Measurements from ENCODE around the gene LCE2B. TPM values are rescaled to one million over a fixed set of nuclear protein-coding genes. Genes with fewer than 3 reads are reported as not detected.

LCE2B gene
- total RNA-seq, 2 donors from 2014 or later = not detected

- intact Hi-C loops (cut with DNase I) = no loop called here
- no peak for DNase-seq (ENCODE audit: low spot score)
These were observed 32.3 kb downstream of the LCE2B start for GRCh38 chr1:152718238-152718637.

- DNase-seq (ENCODE audit: low spot score) = no peak
- intact Hi-C loops (cut with DNase I) = no loop called here
These were observed 39.3 kb downstream of the LCE2B start for GRCh38 chr1:152725261-152725660.

GRCh38 chr1:152728986-152729385 is 43.1 kb downstream of the LCE2B start:
- DNase-seq (ENCODE audit: low spot score) = no peak
- intact Hi-C loops (cut with DNase I) = no loop called here

- intact Hi-C loops (cut with DNase I) = no loop called here
These were observed 49.7 kb downstream of the LCE2B start for GRCh38 chr1:152735648-152736047.

More at GRCh38 chr1:152735648-152736047, 49.7 kb downstream of the LCE2B start:
- DNase-seq (ENCODE audit: low spot score) = no peak

Other genes with a start within 250 kb of the LCE2B start
- not detected for gene LCE5A, start 175.3 kb upstream of the LCE2B start, total RNA-seq
- not detected for gene CRCT1, start 171.6 kb upstream of the LCE2B start, total RNA-seq
- not detected for gene LCE3E, start 119.3 kb upstream of the LCE2B start, total RNA-seq
- gene LCE3D, start 105.6 kb upstream of the LCE2B start, total RNA-seq = not detected
- not detected for gene LCE3C, start 85.9 kb upstream of the LCE2B start, total RNA-seq
- not detected for gene LCE3B, start 72.3 kb upstream of the LCE2B start, total RNA-seq
- gene LCE3A, start 63.0 kb upstream of the LCE2B start, total RNA-seq = not detected
- gene LCE2D, start 22.7 kb upstream of the LCE2B start, total RNA-seq = not detected
- not detected for gene LCE2C, start 10.8 kb upstream of the LCE2B start, total RNA-seq
- gene LCE2A, start 12.2 kb downstream of the LCE2B start, total RNA-seq = not detected
- gene LCE4A, start 22.0 kb downstream of the LCE2B start, total RNA-seq = not detected
- gene KPRP, start 71.9 kb downstream of the LCE2B start, total RNA-seq = not detected
- not detected for gene LCE1F, start 89.0 kb downstream of the LCE2B start, total RNA-seq
- gene LCE1E, start 100.1 kb downstream of the LCE2B start, total RNA-seq = not detected
- gene LCE1D, start 110.6 kb downstream of the LCE2B start, total RNA-seq = not detected
- not detected for gene LCE1C, start 120.5 kb downstream of the LCE2B start, total RNA-seq
- gene LCE1B, start 125.8 kb downstream of the LCE2B start, total RNA-seq = not detected
- not detected for gene LCE1A, start 141.3 kb downstream of the LCE2B start, total RNA-seq
- gene LCE6A, start 156.7 kb downstream of the LCE2B start, total RNA-seq = not detected
- gene LCE7A, start 173.9 kb downstream of the LCE2B start, total RNA-seq = not detected
- not detected for gene SMCP, start 192.2 kb downstream of the LCE2B start, total RNA-seq
- gene IVL, start 222.4 kb downstream of the LCE2B start, total RNA-seq = not detected

Measured in posterior vena cava (tissue), 2 donors.